ENCODE data around the gene CEL.

DNA sequence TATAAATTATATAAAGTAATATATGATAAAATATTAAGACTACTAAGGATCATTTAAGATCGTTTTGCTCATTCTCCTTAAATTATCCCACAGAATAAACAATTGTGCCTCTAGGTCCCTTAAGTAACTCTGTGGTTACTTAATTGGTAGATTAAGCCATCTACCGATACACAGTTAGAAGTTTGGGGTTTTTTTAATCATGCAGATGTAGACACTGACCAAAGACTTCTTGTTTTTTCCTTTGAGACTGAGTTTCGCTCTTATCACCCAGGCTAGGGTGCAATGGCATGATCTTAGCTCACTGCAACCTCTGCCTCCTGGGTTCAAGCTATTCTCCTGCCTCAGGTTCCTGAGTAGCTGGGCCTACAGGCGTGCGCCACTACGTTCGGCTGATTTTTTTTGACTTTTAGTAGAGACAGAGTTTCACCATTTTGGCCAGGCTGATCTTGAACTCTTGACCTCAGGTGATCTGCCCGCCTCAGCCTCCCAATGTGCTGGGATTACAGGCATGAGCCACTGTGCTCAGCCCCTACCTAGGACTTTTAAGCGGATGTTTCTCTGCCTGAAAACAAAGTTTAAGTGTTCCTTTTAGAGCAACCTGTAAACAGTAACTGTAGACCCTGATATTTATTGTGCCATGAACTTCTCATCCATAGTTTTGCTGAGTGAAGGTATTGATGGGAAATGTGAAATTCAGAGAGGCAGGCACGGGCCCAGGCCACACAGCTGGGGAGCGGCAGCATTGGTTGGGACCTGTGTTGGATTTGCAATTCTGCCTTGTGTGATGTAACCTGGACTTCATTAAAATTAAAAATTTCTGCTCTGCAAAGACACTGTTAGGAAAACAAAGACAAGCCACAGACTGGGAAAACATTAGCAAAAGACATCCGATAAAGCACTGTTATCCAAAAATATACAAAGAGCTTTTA is 11.6 kb downstream of the CEL start:
- TF ChIP-seq, protein P1, sequence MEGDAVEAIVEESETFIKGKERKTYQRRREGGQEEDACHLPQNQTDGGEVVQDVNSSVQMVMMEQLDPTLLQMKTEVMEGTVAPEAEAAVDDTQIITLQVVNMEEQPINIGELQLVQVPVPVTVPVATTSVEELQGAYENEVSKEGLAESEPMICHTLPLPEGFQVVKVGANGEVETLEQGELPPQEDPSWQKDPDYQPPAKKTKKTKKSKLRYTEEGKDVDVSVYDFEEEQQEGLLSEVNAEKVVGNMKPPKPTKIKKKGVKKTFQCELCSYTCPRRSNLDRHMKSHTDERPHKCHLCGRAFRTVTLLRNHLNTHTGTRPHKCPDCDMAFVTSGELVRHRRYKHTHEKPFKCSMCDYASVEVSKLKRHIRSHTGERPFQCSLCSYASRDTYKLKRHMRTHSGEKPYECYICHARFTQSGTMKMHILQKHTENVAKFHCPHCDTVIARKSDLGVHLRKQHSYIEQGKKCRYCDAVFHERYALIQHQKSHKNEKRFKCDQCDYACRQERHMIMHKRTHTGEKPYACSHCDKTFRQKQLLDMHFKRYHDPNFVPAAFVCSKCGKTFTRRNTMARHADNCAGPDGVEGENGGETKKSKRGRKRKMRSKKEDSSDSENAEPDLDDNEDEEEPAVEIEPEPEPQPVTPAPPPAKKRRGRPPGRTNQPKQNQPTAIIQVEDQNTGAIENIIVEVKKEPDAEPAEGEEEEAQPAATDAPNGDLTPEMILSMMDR (conservative IDR thresholded peaks at IDR 0.05; ENCODE audit: low read length) = no peak
- TF ChIP-seq EZH2phosphoT487 (IDR thresholded peaks at IDR 0.05; ENCODE audit: borderline replicate concordance, low read depth, low read length) = no peak
